Suppressor macrophage (primary cell): Measurements from ENCODE around the gene PRLH.

Experiments used
- DNase-seq, 4 experiments: peaks; one replicate each; pipeline ENCODE4 v3.0.0-alpha.2; 2020 to 2022

Gene PRLH

DNA sequence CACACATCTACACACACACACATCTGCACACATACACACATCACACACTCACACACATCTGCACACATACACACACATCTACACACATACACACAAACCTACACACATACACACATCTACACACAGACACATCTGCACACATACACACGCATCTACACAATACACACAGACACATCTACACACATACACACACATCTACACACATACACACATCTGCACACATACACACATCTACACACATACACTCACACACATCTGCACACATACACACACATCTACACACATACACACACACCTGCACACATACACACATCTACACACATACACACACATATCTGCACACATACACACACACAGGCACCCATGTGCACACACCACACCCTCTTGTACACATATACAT lies 400 bp upstream of the PRLH start:
- no peak for DNase-seq

DNA sequence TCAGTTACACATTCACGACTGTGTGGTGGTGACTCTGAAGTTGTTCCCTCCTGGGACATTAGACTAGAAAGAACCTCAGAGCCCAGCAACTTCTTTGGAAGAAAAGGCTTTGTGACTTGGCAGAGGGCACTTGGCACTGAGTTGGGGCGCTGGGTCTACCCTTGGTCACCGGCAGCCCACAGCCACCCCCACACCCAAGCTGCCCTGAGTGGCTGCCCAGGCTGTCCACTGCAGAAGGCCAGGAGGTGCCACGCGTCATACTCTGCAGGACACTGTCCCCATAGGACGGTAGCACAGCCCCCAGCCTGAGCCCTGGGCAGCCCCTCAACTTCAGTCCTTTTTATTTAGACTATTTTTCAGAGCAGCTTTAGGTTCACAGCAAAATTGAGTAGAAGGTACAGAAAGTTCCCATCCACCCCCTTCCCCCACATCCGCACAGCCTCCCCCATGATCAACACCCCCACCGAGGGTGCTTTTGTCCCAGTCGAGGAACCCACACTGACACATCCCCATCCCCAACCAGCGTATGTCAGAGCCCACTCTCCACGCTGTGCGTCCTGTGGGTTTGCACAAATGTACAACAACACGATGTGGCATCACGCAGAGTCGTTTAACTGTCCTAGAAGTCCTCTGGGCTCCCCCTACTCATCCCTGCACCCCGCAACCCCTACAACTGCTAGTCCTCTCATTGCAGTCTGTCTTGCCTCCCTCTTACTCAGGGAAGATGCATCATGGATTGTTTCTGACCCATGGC lies 1.1 kb downstream of the PRLH start:
- DNase-seq, result no peak

DNA sequence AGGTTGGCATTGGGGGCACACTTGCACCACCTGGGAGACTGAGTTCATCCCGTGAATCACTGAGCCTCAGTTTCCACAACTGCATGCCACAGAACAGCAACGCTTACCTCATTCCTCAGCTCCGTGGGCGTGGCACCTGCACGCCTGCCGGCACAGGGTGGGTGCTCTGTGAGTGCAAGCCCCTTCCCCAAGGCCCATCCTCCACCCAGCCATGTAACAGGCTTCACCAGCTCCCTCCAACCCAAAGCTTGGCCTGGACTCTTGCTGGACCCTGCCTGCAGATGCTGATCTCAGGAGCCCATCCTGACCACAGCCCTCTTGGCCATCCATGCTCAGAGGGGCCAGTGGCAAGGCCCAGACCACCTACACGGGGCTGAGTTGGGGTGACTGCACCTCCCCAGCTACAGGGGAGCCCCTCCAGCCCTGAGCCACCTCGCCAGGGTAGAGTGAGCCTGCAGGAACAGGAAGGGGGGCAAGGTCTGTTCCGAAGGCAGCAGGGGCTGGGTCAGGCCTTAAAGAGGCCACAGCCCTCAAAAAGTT lies 1.8 kb downstream of the PRLH start:
- DNase-seq, result no peak

DNA sequence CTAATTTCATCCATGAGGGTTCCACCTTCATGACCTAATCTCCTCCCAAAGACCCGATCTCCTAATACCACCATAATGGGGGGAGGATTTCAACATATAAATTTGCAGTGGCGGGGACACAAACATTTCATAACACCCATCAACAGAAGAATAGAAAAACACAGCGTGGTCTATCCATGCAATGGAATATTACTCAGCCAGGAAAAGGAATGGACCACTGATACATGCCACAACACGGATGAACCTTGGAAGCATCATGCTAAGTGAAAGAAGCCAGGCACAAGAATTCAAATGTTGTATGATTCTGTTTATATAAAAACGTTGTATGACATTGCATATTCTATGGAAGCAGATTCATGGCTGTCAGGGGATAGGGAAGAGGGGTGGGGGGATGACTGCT lies 2.7 kb downstream of the PRLH start:
- DNase-seq, result no peak

DNA sequence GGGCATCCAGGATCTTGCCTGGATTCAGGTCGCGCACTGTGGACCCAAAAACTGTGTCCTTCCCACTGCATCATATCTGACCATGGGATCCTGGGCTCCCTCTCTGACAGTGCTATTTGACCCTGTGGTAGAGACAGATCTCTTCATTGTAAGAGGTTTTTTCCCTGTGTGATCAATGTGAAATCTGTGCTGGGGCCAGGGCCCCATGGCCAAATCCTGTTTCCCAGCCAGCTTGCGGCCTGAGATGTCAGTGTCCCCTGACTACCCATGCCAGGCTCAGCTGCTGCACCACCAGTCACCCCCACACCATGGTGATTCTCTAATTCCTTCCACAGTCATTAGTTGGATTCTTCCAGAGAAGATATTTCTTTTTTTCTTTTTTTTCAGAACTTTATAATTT lies 3.5 kb downstream of the PRLH start:
- no peak for DNase-seq

DNA sequence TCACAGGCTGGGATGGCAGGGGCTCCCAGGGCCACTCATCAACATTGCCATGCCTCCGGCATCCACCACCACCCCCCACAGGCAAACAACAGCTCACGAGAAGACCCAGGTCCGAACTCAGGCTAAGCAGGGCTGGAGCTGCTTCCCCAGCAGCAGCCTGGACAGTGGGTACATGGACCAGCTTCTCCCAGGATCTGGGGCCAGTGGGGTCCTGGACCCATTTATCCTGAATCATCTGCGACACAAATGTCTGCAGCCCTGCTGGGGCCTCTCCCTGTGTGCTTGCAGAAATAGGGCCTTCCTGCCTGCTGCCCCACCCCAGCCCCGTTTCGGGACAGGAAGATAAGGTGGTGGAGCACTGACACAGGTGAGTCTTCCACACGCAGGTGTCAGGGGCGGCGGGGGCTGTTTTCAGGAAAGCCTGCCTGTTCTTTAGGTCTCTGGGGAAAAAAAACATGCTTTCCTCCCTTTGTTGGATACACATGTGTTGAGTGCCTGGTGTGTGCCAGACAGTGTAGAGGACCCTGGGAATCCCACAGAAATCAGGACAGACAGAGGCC lies 4.5 kb downstream of the PRLH start:
- no peak for DNase-seq

DNA sequence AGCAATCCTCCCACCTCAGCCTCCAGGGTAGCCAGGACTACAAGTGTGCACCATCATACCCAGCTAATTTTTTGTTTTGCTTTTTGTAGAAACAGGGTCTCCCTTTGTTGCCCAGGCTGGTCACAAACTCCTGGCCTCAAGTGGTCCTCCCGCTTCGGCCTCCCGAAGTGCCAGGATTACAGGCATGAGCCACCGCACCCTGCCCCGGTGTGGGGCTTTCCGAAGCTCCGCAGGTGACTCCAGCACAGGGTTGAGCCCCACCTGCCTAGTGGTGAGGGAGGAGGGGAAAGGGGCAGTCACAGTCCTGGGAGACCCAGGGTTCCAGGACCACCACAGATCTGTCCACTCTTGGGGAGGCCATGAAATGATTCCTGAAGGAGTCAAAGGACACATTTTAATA lies 5.2 kb downstream of the PRLH start:
- DNase-seq, result no peak

DNA sequence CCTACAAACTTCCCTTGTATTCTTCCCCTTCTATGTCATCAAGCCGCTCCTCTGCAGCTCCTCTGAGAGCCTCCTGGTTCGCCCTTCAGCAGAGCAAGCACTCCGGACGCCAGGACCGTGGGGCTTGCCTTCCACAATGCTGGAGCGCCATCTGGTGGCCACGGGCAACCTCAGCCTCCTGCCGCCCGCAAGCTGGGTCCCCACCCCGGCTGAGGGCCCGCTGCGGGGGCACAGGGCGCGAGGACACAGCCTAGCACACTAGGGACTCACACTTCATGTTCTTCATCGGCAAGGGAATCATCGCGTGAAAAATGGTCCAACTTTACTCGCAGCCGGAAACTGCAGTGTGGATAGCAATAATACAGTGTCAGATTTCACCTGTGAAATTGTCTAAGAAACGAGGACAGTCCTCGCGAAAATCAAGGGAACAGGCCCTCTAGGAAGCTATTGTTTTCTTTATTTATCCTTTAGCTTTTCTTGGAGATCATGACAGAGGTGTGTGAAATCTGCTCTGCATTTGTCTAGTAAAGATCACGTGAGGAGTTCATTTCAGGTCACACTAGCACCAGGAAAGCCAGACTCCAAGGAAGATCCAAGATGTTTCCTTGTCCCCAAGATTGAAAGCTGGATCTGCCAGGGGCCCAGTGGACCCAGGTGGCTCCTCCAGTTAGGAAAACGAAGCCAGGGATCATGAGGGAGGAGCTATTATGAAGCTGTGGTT lies 5.8 kb downstream of the PRLH start:
- DNase-seq, result peak; percentile 95 to 97 (median 97)

DNA sequence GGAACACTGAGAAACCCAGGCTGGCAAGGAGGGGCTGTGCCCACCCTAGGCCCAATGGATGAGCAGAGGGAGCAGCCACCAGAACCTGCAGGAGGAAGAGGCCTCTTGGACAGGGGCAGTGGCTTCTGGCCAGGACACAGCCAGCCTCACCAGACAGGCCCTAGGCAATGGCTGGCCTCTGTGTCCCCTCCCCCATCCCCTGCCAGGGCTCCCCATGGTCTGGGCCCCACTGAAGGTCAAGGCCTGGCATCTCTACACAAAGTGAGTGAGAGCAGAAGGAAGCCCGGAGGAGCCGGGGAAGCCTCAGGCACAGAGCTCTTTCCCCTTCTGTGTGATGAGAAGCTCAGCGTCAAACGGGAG lies 6.3 kb downstream of the PRLH start:
- no peak for DNase-seq

DNA sequence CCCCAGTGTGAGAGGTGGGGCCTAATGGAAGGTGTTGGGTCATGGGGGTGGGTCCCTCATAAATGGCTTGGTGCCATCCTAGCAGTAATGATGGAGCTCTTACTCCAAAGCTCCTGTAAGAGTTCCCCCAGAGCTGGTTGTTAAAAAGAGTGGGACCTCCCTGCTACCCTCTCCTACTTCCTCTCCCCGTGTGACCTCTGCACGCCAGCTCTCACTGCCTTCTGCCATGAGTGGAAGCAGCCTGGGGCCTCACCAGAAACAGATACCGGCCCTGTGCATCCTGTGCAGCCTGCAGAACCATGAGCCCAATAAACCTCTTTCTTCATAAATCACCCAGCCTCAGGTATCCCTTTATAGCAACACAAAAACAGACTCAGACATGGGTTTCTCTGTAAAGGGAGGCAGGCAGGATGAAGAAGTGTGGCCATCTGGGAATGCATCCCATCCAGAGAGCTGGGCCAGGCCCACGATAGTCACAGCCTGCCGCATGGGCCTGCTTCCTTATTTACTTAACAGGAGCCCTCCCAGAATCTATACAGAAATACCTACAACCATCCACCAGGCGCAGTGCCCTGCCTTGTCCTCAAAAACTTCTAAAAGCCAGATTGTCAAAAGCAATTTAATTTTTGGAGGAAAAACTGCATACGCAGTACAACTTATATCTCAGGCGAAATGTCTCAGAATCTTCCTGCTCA lies 7.5 kb downstream of the PRLH start:
- DNase-seq, result no peak

DNA sequence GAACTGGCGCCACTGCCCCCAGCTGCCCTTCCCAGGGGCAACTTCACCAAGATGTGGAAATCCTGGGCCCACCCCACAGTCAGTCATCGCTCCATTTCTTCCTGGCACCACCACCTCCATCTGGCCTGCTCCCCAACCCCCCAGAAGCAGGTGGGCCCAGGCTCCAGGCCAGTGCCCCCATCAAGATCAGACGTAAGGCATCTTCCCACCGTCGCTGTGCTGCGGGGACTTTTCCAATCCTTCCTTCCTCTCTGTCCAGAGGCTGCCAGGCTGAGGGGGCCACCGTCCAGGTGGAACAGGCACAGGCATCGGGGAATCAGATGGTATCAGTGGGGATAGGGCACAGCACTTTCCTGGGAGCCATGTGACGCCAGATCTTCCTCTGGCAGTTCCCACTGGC lies 8.1 kb downstream of the PRLH start:
- no peak for DNase-seq

DNA sequence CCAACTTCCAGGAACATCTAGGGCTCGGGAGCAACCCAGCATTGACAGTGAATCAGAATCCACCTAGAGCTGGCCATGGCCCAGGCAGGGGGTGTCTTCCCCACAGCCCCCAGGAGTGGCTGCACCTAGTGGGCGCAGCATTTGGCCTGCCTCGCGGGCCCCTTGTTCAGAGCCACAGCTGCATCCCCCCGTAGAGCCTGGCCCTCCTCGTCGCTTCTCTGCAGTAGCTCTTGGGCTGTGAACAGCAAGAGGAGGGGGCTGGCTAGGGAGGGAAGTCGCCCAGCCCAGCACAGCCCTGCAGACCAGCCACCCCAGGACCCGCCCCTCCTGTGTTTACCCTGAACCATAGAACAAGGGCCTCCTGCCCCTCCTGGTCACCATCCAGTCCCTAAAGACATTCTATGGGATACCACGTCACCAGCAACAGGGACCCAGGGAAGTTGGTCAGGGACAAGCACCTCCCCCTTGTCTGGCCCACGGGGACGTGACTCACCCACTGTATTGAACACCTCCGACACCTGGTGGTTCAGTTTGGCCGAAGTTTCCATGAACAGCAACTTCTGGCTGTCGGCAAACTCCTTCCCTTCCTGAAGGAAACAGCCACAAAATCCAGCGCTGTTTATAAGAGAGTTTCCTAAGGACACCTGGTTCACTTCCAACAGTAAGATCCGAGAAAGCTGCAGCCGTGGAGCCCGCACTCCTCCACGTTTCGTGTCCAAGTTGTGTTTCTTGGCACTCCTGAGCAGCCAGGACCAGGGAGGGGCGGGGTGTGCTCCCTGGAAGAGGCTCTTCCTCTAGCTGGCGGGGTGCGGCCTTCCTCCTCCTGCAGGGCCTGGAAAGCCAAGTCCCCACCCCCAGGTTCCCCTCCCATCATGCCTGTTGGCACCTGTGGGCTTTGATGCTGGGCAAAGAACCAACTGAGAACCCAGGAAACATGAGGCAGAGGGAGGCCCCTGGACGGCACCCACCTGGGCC lies 8.8 kb downstream of the PRLH start:
- DNase-seq, result no peak

DNA sequence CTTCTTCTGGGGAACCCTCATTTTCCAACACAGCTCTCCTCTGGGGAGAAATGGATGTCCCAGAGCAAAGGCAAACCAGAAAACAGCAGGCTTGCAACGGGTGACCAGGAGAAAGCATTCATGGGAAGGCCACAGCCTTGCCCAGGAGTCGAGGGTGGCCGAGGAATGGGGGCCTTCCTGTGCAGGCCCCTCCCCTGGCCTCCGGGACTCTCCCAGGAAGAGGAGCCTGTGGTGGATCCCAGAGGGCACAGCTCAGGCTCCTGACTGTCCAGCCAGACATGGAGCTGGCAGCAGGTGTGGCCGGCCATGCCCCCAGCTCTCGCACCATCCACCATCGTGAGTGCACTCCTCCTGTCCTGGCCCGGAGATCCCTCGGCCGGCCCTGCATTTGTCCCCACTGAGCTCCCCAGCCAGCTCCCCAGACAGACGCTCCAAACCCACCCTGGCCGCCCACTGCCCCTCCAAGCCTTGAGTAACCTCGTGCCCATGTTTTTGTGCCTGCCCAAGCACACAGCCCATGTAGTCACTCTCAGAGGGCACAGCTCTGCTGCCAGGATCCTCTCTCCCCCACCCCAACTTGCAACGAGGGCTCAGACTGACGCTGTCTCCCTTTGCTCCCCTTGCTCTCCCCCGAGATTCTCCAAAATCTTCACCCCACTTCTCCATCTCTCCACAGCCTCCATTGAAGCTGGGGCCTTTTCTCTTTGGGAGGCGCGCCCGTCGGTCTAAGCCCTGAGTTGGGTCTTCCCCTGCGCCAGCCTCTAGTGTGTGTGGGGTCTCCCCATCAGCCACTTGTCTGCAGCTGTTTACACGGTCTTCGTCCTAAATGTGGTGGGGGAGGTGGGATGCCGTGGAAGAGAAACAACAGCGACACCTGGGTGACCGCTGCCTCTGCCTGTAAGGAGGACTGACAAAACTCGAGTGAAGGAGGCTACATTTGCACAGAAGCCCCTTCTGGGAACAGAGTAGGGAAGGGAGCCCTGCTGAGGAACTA lies 9.8 kb downstream of the PRLH start:
- DNase-seq, result no peak

DNA sequence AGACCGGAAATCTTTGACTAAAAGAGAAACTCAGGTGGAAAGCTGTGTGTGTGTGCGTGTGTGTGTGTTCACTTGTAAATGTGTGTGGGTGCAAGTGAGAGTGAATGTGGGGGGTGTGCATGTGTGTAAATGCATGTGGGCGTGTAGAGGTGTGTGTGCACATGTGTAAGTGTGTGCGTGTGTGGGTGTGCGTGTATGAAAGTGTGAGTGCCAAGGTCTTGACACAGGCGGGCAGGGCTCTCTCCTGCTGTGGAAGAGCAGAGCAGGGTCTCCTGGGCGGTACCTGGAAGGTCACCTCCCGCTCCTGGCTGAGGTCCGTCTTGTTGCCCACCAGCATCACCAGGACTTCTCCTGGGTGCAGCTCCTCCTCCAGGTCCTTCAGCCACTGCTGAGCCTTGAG lies 10.6 kb downstream of the PRLH start:
- no peak for DNase-seq

DNA sequence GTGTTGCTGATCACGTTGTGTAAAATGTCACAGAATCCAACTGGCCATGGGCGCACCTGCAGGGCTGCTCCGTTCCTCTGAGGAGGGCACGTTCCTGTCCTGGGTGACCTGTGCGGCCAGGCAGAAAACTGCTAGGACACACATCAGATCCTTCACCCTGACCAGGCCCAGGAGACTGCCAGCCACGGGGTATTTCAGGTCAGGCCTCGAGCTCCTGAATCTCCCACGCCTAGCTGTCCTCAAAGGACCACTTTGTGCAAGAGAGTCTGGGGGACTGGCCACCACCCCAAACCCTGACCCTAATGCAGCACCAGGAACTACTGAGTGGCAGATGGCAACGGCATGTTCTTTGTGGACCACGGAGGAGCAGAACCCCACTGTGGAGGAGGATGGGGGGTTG lies 11.1 kb downstream of the PRLH start:
- DNase-seq, result no peak

DNA sequence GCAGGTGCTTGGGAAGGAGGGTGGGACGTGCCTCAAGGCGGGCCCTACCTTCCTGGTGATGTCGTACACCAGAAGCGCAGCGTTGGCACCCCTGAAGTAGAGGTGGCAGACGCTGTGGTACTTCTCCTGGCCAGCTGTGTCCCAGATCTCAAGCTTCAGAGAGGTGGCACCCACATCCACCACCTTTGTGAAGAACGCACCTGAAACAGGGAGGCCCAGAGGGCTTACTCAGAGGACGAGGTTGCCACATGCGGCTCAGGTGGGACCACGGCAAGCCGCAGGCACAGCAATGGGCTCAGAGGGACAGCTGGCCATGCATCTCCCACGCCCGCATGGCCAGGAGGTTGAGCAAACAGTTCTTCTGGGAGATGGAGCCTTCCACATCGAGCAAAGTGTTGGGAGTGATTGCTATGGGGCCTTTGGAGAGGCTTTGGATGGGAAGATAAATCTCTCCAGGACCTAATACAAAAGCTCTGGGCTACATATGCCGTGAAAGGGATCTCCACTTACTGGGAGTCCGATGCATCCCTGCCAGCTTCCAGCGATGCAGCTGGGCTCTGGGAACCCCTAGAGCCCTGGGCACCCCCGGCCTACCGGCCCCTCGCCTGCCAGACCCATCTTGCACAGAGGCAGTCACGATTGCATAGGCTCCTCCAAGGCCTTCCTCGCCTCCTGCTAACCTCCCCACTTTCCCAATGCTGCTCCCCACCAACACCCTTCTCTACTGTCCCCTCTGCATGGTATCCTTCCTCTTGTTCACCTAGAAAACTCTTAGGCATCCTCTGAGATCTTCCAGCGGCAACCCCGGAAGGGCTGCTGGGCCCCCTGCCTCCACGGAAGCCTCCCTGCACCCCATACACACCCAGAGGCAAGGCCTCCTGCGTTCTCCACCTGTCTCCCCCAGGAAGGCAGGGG lies 11.8 kb downstream of the PRLH start:
- no peak for DNase-seq

DNA sequence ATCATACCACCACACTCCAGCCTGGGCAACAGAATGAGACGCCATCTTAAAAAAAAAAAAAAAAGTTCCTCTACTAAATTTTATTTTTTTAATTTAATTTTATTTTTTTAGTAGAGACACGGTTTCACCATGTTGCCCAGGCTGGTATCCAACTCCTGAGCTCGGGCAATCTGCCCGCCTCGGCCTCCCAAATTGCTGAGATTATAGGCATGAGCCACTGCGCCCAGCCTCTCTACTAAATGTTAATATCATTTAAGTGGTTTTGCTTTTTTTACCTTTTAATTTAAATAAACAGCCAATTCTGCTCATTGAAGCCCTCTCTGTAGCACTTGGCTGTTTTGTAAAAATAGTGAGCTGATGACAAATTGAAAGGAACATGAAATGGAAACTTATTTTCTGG lies 15.0 kb downstream of the PRLH start:
- DNase-seq, result no peak

DNA sequence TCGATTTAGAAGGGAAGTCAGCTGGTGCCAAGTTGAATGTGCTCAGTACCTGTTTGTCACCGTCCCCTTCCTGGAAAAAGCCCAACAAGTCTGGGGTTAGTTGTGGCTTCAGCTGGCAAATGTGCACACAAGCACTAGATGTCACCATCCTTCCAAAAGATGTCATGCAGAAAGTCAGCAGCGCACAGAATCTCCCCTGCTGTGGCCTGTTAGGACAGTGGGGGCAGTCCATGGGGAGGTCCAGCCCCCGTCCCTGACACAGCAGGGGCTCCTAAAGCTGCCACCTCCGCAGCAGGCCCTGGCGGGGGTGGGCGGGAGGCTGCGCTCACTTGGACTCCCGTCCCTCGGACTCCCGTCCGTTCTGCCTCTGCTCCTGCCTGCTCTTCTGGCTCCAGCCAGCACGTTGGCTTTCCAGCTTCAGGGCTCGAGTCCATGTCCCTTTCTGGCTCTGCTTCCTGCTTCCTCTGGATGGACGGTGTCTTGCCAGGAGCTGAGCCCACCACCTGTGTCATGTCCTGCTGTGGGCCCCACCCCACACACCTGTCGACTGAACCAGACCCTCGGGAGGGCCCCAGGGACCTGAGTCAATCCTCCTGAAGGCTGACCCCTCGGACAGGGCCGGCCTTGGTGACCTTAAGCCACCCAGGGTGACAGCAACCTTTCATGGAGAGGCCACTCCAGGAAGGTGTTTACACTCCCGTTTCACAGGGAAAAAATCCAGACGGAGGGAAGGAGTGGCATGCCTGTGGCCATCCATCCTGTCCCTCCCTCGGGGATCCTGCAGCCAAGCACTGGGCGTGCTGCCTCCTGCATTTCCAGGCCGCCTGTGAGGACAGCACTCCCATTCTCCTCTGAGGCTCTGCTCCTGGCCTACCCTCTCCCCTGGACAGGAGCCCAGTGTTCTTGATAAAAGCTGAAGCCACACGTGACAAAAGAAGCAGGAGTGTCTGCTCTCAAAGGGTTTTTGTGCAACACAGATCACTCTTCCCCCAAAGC lies 15.7 kb downstream of the PRLH start:
- peak; percentile 44 to 64 (median 60) for DNase-seq
